IMR-90 (cell line): ENCODE data around the gene MAP1LC3B. TPM values are rescaled to one million over a fixed set of nuclear protein-coding genes. Genes with fewer than 3 reads are reported as not detected.

Experiments
- polyA plus RNA-seq, 3 experiments: library from polyadenylated mRNA; depleted of rRNA; stranded (reverse); fragments of >200 nt; gene quantifications; 2 replicates each; pipeline ENCODE4 v1.2.3, GENCODE V29; 2012; ENCODE audit warnings: low replicate concordance in 1 of 3
- total RNA-seq: library from RNA; depleted of rRNA; stranded (reverse); fragments of >200 nt; gene quantifications from 2 replicates; pipeline ENCODE4 v1.2.3, GENCODE V29; 2012
- TF ChIP-seq, protein P1 (sequence below): fragments of 150-350 bp; IDR thresholded peaks from 2 replicates; pipeline ENCODE4 v1.6.1; 2016; ENCODE audit warnings: low read depth, mild to moderate bottlenecking, low read length, moderate library complexity, borderline replicate concordance

Gene MAP1LC3B
- total and polyA plus RNA-seq, 2 of the 4 experiments (the other 2 are of a cell fraction): 23.5 to 57.7 TPM

DNA sequence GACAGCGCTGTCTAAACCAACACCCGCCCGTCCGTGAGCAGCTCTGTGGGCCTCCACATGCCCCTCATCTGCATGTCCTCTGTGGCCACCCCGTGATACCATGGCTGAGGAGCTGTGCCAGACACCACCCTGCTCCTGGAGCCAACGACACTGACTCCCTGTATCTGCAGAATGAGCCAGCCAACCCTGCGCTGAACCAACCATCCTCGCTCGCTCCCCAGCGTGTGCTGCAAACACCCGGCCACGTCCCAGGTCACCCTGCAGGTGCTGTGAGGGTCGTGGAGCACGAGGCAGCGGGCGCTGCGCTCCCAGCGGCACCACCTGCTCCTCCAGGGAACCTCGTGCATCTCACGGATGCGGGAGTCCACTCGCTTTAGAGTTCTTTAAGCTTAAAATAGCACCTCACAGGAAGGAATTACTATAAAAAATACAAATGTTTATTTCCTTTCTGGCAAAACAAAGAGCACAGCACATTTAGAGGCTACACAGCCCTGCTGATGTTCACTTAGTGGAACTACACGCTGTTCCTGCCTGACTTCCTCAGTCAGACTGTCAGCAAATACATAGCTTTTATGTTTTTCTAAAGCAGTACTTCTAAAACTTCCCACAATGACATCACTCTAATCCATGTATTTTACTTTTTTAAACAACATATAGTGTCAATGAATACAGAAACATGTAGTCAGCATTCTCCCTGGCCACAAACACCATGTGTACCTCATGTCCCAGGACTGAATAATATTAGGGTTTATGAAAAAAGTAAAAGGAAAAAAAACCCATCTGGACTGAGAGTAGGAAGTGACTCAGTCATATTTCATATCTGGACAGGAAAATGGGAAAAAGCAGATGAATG, 43.5 kb downstream of the MAP1LC3B start (continued):
- TF ChIP-seq, protein P1, sequence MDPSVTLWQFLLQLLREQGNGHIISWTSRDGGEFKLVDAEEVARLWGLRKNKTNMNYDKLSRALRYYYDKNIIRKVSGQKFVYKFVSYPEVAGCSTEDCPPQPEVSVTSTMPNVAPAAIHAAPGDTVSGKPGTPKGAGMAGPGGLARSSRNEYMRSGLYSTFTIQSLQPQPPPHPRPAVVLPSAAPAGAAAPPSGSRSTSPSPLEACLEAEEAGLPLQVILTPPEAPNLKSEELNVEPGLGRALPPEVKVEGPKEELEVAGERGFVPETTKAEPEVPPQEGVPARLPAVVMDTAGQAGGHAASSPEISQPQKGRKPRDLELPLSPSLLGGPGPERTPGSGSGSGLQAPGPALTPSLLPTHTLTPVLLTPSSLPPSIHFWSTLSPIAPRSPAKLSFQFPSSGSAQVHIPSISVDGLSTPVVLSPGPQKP: no peak
